Pons (tissue), 1 donor: ENCODE data around the gene ABHD17A.

Source experiments
- DNase-seq: peaks from one replicate; pipeline ENCODE4 v3.0.0-alpha.2; 2016; ENCODE audit warnings: low spot score

Gene ABHD17A

GRCh38 chr19:1839658-1840540 is 45.4 kb downstream of the ABHD17A start:
- no peak for DNase-seq

- DNase-seq, result no peak
Measured at GRCh38 chr19:1837625-1838105, 47.6 kb downstream of the ABHD17A start.

- DNase-seq, result no peak
Measured at GRCh38 chr19:1837222-1837565, 48.1 kb downstream of the ABHD17A start.

GRCh38 chr19:1836458-1837221 is 48.7 kb downstream of the ABHD17A start:
- DNase-seq, result no peak

- no peak for DNase-seq
Measured at GRCh38 chr19:1833540-1833939, 51.8 kb downstream of the ABHD17A start.

GRCh38 chr19:1832046-1832663 is 53.1 kb downstream of the ABHD17A start:
- DNase-seq, result no peak

GRCh38 chr19:1830978-1831377 is 54.3 kb downstream of the ABHD17A start:
- DNase-seq, result no peak

- DNase-seq, result no peak
Measured at GRCh38 chr19:1830568-1830967, 54.7 kb downstream of the ABHD17A start.

GRCh38 chr19:1829958-1830357 is 55.3 kb downstream of the ABHD17A start:
- no peak for DNase-seq

GRCh38 chr19:1828279-1829238 is 56.7 kb downstream of the ABHD17A start:
- DNase-seq, result no peak

- no peak for DNase-seq
Measured at GRCh38 chr19:1827566-1828278, 57.6 kb downstream of the ABHD17A start.
